Parathyroid adenoma (tissue), 2 donors: ENCODE measurements around the gene METTL15.

ENCODE experiments used
- H2AFZ ChIP-seq: fragments of 300-600 bp; sonication (generic); one replicate; pipeline ENCODE4 v1.7.0; 2017; ENCODE audit warnings: antibody characterized with exemption, mild to moderate bottlenecking
- H3K27ac ChIP-seq: fragments of 300-600 bp; sonication (generic); one replicate; pipeline ENCODE4 v1.7.0; 2017
- H3K27me3 ChIP-seq: fragments of 300-600 bp; sonication (generic); one replicate; pipeline ENCODE4 v1.7.0; 2017; ENCODE audit warnings: low read length; ENCODE audit not compliant: control insufficient read depth, insufficient read depth
- H3K36me3 ChIP-seq: fragments of 300-600 bp; sonication (generic); one replicate; pipeline ENCODE4 v1.7.0; 2017; ENCODE audit warnings: low read length; ENCODE audit not compliant: control insufficient read depth, insufficient read depth
- H3K4me1 ChIP-seq: fragments of 300-600 bp; sonication (generic); one replicate; pipeline ENCODE4 v1.7.0; 2017; ENCODE audit warnings: control low read depth
- H3K4me2 ChIP-seq: fragments of 300-600 bp; sonication (generic); one replicate; pipeline ENCODE4 v1.7.0; 2017; ENCODE audit warnings: low read length
- H3K4me3 ChIP-seq: fragments of 300-600 bp; sonication (generic); one replicate; pipeline ENCODE4 v1.7.0; 2017; ENCODE audit warnings: low read depth, low read length
- H3K79me2 ChIP-seq: fragments of 300-600 bp; sonication (generic); one replicate; pipeline ENCODE4 v1.7.0; 2017; ENCODE audit warnings: control low read depth
- H3K9ac ChIP-seq: fragments of 300-600 bp; sonication (generic); one replicate; pipeline ENCODE4 v1.7.0; 2017; ENCODE audit warnings: mild to moderate bottlenecking
- H3K9me3 ChIP-seq: fragments of 300-600 bp; sonication (generic); one replicate; pipeline ENCODE4 v1.7.0; 2017; ENCODE audit warnings: low read length; ENCODE audit not compliant: control insufficient read depth
- TF ChIP-seq, protein P1 (sequence below): fragments of 300-600 bp; sonication (generic); IDR thresholded peaks from one replicate; pipeline ENCODE4 v1.7.0; 2017; ENCODE audit warnings: antibody characterized with exemption, mild to moderate bottlenecking
- donor health status: primary hyperparathyroidism.

METTL15 gene

GRCh38 chr11:28142724-28143123 lies 34.5 kb downstream of the METTL15 start:
- Histone ChIP-seq H3K4me2 (no peak overlapping the region), H3K27ac (no peak overlapping the region), H3K36me3 (no peaks in the 10 kb centered on the region), H2AFZ (no peak overlapping the region), H3K9me3 (no peaks in the 10 kb centered on the region), H3K79me2 (no peaks in the 10 kb centered on the region), H3K9ac (no peak overlapping the region), H3K27me3 (no peaks in the 10 kb centered on the region), H3K4me1 (no peaks in the 10 kb centered on the region), H3K4me3 (no peak overlapping the region)
- TF ChIP-seq, protein P1, sequence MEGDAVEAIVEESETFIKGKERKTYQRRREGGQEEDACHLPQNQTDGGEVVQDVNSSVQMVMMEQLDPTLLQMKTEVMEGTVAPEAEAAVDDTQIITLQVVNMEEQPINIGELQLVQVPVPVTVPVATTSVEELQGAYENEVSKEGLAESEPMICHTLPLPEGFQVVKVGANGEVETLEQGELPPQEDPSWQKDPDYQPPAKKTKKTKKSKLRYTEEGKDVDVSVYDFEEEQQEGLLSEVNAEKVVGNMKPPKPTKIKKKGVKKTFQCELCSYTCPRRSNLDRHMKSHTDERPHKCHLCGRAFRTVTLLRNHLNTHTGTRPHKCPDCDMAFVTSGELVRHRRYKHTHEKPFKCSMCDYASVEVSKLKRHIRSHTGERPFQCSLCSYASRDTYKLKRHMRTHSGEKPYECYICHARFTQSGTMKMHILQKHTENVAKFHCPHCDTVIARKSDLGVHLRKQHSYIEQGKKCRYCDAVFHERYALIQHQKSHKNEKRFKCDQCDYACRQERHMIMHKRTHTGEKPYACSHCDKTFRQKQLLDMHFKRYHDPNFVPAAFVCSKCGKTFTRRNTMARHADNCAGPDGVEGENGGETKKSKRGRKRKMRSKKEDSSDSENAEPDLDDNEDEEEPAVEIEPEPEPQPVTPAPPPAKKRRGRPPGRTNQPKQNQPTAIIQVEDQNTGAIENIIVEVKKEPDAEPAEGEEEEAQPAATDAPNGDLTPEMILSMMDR = no peak

- no peaks in the 10 kb centered on the region for H3K79me2 ChIP-seq
Observed at GRCh38 chr11:28144808-28145207, 36.6 kb downstream of the METTL15 start.

GRCh38 chr11:28146123-28146751 lies 38.0 kb downstream of the METTL15 start:
- Histone ChIP-seq H3K9me3 (no peaks in the 10 kb centered on the region), H3K4me1 (no peaks in the 10 kb centered on the region), H3K79me2 (no peaks in the 10 kb centered on the region), H3K36me3 (no peaks in the 10 kb centered on the region), H2AFZ (no peak overlapping the region), H3K27me3 (no peaks in the 10 kb centered on the region), H3K4me3 (no peak overlapping the region), H3K27ac (no peak overlapping the region), H3K4me2 (no peak overlapping the region), H3K9ac (no peak overlapping the region)
- TF ChIP-seq, protein P1 = no peak

More at GRCh38 chr11:28144808-28145207, 36.6 kb downstream of the METTL15 start:
- no peaks in the 10 kb centered on the region for H3K9me3 ChIP-seq
- no peak overlapping the region for H2AFZ ChIP-seq
- no peak overlapping the region for H3K4me2 ChIP-seq
- H3K27me3 ChIP-seq = no peaks in the 10 kb centered on the region
- H3K9ac ChIP-seq = no peak overlapping the region
- TF ChIP-seq, protein P1 = no peak
- no peaks in the 10 kb centered on the region for H3K36me3 ChIP-seq
- no peaks in the 10 kb centered on the region for H3K4me1 ChIP-seq
- no peak overlapping the region for H3K27ac ChIP-seq
- no peak overlapping the region for H3K4me3 ChIP-seq

DNA sequence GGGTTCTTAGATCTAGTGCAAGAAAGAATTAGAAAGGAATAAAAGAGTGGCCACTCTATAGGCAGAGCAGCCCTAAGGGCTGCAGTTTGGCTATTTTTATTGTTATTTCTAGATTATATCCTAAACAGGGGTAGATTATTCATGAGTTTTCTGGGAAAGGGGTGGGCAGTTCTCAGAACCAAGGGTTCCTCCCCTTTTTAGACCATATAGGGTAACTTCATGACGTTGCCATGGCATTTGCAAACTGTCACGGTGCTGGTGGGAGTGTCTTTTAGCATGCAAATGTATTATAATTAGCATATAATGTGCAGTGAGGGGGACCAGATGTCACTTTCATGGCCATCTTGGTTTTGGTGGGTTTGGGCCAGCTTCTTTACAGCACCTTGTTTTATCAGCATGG lies 44.6 kb downstream of the METTL15 start:
- Histone ChIP-seq H3K27ac (no peak overlapping the region), H3K79me2 (no peaks in the 10 kb centered on the region), H3K4me2 (no peak overlapping the region), H2AFZ (no peak overlapping the region), H3K27me3 (no peaks in the 10 kb centered on the region), H3K4me3 (no peak overlapping the region), H3K36me3 (no peaks in the 10 kb centered on the region), H3K9ac (no peak overlapping the region), H3K9me3 (no peaks in the 10 kb centered on the region), H3K4me1 (no peaks in the 10 kb centered on the region)
- TF ChIP-seq, protein P1 = no peak

DNA sequence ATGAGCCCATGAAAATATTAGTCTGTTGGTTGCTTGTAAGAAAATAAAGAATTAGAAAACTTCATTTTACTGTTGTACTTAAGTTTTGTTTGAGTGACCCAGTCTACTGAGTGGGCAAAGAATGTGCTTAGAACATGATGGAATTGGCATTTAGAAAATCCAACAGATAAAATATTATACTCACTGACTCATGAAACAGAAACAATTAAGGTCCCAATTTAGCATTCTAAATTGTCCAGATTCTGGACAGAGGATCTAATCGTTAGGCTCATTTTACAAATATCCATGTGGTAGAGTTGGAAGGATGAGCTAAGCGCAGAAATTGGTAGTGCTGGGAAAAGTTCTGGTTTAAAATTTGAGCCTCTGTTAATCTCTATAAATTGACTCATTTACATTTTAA lies 45.4 kb downstream of the METTL15 start:
- TF ChIP-seq, protein P1 = no peak
- no peak overlapping the region for H3K4me2 ChIP-seq
- no peak overlapping the region for H3K9ac ChIP-seq
- no peaks in the 10 kb centered on the region for H3K27me3 ChIP-seq
- H2AFZ ChIP-seq = no peak overlapping the region
- no peaks in the 10 kb centered on the region for H3K4me1 ChIP-seq
- H3K9me3 ChIP-seq = no peaks in the 10 kb centered on the region
- no peaks in the 10 kb centered on the region for H3K79me2 ChIP-seq
- H3K36me3 ChIP-seq = no peaks in the 10 kb centered on the region
- no peak overlapping the region for H3K27ac ChIP-seq
- H3K4me3 ChIP-seq = no peak overlapping the region
